Epithelial cell of prostate (primary cell): ENCODE data around the gene HPCAL1.

Experiments used
- DNase-seq: peaks from one replicate; pipeline ENCODE4 v3.0.0-alpha.2; 2011; ENCODE audit warnings: low read depth, low spot score
- H3K27ac ChIP-seq: fragments of 450-650 bp; 2 replicates; pipeline ENCODE4 v1.5.1; 2017; ENCODE audit warnings: mild to moderate bottlenecking

The HPCAL1 gene

DNA sequence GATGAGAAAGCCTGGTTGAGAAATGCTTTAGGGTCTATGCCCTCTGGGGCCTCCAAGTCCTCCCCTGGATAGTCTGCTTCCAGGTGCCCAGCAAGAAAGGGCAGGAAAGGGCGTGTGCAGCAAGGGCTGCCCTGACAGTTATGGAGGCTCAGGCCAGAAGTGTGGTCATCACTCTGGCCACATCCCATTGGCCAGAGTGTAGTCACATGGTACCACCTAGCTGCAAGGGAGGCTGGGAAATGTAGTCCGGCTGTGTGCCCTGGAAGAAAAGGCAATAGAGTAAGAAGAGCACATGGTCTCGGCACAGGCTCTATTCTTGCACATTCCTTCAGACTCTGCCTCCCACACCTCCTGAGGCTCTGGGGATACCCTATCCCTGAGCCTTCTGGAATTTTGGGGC lies 109.7 kb downstream of the HPCAL1 start:
- DNase-seq: no peak

GRCh38 chr2:10413503-10413902 lies 110.8 kb downstream of the HPCAL1 start:
- no peak overlapping the region for H3K27ac ChIP-seq
- DNase-seq: no peak

More for the DNA sequence above, 109.7 kb downstream of the HPCAL1 start:
- no peak overlapping the region for H3K27ac ChIP-seq

DNA sequence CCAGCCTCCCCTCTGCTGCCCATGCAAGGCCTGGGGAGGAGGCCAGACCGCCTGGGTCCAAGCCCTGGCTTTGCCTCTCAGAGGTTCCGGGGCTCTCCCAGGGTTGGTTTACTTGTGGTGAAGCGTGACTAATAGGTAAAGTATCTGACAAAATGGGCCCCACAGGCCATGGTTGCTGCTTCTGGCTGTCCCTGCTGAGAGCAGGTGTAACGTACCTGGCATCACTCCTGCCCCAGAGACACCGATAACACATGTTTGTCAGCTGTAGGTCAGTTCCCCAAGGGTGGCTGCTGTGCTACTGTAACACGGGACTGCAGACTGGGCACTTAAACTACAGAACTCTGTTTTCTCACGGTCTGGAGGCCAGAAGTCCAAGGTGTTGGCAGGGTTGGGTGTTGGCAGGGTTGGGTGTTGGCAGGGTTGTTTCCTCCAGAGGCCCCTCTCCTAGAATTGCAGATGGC lies 111.3 kb downstream of the HPCAL1 start:
- H3K27ac ChIP-seq: no peak overlapping the region
- DNase-seq: no peak

- H3K27ac ChIP-seq: no peak overlapping the region
- DNase-seq: no peak
These were observed 111.9 kb downstream of the HPCAL1 start for GRCh38 chr2:10414591-10414990.

DNA sequence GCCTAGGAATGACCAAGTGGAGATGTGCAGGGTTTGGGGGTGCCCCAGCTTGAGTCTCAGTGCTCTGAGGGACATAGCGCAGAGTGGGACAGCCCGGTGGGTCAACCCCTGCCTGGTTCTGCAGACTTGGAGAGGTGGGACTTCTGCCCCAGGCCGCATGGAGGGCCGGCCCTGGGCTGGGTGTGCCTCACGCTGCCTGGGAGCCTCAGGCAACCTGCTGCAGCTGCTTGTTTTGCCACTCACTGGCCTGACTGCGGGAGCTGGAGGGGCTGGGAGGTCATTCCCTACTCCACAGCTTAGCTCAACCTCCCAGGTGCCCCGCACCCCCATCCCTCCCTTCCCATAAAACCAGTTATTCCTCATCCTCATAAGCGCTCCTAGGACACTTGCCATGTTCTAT lies 112.3 kb downstream of the HPCAL1 start:
- H3K27ac ChIP-seq: no peak overlapping the region
- no peak for DNase-seq

DNA sequence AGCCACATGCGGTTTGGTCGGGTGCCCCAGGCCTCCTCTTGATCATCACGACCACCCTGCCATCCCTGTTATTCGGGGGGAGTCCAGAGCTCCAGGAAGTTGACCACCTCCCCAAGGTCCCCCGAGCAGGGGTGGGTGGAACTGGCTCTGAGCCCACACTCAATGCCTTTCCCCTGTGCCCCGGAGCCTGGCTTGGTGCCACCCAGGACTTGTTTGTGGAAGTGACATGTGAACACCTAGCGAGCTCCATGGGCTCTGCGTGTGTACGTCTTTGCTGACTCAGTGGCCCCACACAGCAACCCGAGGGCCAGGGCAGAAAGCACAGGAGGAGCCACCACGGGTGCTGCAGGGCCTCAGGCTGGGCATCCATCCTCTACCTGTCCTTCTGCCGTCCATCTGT lies 112.9 kb downstream of the HPCAL1 start:
- DNase-seq: no peak
- no peak overlapping the region for H3K27ac ChIP-seq

GRCh38 chr2:10417551-10418335 lies 115.0 kb downstream of the HPCAL1 start:
- no peak overlapping the region for H3K27ac ChIP-seq
- no peak for DNase-seq

- no peak for DNase-seq
- no peak overlapping the region for H3K27ac ChIP-seq
These were observed 117.0 kb downstream of the HPCAL1 start for GRCh38 chr2:10419553-10420257.

DNA sequence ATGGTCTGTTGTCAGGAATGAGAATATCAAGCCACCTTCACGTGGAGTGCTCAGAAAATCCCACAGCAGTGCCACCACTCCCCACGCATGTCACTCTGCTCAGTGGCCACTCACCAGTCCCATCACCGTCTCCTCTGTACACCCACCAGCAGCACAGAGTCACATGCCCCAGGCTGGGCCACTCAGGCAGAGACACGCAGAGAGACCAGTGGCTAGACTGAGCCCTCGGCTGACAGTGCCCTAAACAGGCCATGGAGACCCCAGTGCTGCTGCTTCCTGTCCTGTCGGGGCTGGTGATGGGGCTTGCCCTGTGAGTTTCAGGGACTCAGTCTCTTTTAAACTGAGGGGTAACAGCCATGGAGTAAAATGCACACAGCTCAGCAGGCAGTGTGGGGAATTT lies 119.5 kb downstream of the HPCAL1 start:
- DNase-seq: no peak
- H3K27ac ChIP-seq: no peak overlapping the region

- no peak for DNase-seq
- no peak overlapping the region for H3K27ac ChIP-seq
These were observed 120.2 kb downstream of the HPCAL1 start for GRCh38 chr2:10422732-10423399.

- DNase-seq: no peak
- no peak overlapping the region for H3K27ac ChIP-seq
These were observed 120.7 kb downstream of the HPCAL1 start for GRCh38 chr2:10423400-10423774.

GRCh38 chr2:10424051-10424450 lies 121.3 kb downstream of the HPCAL1 start:
- no peak overlapping the region for H3K27ac ChIP-seq
- no peak for DNase-seq

GRCh38 chr2:10424916-10425505 lies 122.3 kb downstream of the HPCAL1 start:
- no peak for DNase-seq
- H3K27ac ChIP-seq: no peak overlapping the region

- H3K27ac ChIP-seq: no peak overlapping the region
- DNase-seq: no peak
These were observed 123.0 kb downstream of the HPCAL1 start for GRCh38 chr2:10425699-10426098.

- no peak overlapping the region for H3K27ac ChIP-seq
- DNase-seq: no peak
These were observed 124.3 kb downstream of the HPCAL1 start for GRCh38 chr2:10426726-10427617.

- H3K27ac ChIP-seq: no peak overlapping the region
- no peak for DNase-seq
These were observed 124.9 kb downstream of the HPCAL1 start for GRCh38 chr2:10427618-10427949.

DNA sequence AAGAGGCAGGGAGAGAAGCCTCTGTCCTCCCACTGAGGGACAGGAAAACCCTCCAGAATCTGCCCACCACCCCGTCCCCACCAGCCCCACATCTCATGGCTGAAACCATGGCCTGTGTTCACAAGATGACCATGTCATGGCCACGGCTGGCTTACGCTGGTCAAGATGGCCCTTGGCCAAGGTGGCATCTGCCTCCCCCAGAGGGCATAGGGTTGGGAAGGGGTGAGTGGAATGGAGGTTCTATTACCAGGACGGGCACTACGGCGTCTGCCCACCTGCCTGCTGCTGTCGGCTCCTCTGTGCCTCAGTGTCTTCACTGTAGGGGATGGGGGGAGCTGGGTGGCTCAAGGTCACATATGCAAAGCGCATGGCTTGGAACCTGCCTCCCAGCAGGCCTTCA lies 125.7 kb downstream of the HPCAL1 start:
- H3K27ac ChIP-seq: no peak overlapping the region
- DNase-seq: no peak

DNA sequence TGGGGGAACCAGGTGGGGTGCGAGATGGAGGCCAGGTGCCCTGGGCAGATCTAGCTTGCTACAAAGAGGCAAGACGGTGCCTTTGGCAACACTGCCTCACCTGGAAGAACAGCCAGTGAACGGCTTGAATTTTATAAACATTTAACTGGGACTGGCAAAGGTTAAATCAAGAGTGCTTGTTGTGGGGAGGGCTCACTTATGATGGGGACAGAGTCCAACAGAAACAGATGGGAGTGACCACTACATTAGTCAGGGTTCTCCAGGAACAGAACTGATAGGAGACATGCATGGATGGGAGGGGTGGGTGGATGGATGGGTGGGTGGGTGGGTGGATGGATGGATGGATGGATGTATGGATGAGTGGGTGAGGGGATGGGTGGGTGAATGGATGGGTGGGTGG lies 126.2 kb downstream of the HPCAL1 start:
- DNase-seq: no peak
- no peak overlapping the region for H3K27ac ChIP-seq

- H3K27ac ChIP-seq: no peak overlapping the region
- no peak for DNase-seq
These were observed 128.3 kb downstream of the HPCAL1 start for GRCh38 chr2:10430886-10431622.
